Measurements from ENCODE around the gene ADGRG1.

Gene ADGRG1

DNA sequence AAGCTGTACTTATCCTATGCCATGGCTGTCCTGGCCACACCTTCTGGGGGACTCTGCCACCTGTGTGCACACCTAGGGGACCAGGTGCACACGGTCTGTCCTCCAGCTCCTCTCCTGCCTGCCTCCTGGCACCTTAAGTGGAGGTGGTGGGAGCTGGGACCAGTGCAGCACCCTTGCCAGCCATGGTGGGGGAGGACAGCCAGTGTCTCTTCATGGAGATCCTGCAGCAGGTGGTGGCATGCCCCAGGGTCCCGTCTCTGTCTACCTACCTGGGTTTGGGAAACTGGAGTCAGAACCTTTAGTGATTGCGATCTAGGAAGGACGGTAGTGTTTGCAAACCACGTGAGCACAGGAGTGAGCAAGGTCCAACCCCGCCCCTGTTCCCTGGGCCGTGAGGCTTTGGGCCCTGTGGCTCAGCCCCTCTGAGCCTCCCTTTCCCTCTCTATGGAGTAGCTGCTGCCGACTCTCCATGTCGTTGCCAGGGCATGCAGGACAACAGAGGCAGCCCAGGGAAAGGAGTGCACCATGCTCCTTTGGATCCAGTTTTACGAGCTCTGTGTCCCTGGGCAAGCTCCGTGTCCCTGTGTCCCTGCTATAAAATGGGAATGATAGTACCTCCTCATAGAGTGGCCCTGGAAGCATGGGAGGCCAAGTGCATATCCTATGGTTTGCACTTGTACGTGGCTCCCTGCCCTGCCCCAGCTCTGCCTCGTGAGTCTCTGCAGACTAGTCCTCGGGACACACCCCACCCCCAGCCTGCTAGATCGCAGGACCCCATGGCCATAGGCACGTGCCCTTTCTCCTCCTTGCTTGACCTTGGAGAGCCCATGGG lies 7.1 kb downstream of the ADGRG1 start:
- no peak for DNase-seq (ENCODE audit: low spot score)

DNA sequence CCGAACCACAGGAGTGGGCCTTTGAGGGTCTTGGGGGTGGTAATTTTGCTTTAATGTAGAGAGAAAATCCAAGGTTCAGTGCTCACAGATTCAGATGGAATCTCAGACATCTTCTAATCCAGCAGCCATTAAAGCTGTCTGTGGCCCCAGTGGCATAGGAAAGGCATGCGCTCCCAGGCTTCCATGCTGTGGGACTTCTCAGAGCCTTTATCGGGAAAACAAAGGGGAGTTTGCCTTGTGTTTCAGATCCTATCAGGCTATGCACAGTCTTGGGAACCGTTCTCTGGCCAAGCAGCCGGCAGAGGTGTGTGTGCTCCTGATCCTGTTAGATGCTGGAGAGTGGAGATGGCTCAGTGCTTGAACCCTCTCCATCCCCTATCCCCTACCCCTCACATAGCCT lies 7.8 kb downstream of the ADGRG1 start:
- DNase-seq (ENCODE audit: low spot score): no peak

DNA sequence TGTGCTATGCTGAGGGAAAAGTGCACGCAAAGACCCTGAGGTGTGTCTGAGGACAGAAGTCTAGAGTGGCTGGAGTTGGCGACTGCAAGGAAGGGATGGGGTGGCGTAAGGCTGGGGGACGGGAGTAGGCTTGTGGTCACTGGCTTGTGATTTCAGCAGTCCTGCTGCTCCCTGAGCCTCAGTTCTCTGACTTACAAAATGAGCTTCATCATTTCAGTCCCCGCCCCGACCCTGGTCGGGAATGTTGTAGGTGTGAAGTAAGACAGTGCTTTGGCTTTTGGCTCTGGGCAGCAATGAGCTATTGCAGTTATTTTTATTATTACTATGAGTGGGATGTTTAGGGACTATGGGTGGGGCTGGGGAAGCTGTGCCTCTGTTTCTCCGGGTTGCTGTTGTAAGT lies 8.6 kb downstream of the ADGRG1 start:
- no peak for DNase-seq (ENCODE audit: low spot score)

DNA sequence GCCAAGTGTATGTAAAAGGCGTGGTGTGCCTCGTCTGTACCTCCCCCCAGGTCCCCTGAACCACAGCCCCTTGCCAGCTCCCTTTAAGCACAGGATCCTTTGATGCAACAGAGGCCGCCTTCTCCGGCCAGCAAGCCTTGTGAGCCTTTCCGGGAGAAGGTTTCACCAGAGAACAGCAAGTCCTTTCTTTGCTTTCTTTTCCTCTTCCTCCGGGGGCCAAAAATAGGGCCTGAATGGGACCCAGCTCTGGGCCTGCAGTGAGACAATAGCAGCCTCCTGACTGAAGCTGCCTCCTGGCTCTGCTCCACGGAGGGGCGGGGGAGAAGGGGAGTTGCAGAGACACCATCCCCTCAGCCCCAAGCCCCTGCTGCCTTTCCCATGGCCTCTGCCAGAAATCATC lies 9.0 kb downstream of the ADGRG1 start:
- DNase-seq (ENCODE audit: low spot score): no peak

- DNase-seq (ENCODE audit: low spot score): no peak
Measured at GRCh38 chr16:57637965-57638364, 9.5 kb downstream of the ADGRG1 start.

GRCh38 chr16:57638381-57638780 lies 10.0 kb downstream of the ADGRG1 start:
- no peak for DNase-seq (ENCODE audit: low spot score)

GRCh38 chr16:57639172-57639887 lies 10.9 kb downstream of the ADGRG1 start:
- DNase-seq (ENCODE audit: low spot score): no peak

DNA sequence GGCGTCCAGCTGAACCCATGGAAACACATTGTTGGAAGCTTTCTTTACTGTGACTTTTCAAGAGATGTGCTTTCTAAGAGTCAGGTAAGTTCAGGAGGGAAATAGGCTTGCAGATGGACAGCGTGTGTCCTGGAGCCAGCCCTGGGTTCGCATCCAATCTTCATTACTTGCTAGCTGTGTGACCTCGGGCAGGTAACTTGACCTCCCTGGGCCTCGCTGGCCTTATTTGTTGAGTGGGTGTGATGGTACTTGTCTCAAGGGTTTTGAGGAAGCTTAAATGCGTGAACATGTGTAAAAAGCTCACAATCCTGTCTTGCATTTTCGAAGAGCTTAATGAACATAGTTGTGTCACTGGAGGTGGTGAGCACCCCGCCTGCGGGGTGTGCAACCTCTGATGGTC lies 11.8 kb downstream of the ADGRG1 start:
- DNase-seq (ENCODE audit: low spot score): no peak

DNA sequence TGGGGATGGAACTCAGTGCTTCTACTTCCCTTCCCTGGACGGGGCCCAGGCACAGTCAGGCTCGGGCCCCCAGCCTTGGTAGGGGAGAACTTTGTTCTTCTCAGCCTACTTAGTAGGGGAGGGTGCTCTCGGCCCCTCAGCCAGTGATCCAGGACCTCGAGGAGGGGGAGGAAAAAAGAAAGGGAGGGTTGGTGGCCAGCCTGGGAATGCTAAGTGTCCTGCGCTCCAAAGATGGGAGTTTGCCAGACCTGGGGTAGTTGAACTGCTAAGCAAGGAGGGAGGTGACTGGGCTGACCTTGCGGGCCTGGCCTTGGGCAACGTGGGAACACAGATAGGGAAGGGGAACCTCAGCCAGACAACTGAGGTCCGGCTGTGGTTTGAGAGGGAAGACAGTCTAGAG lies 12.2 kb downstream of the ADGRG1 start:
- no peak for DNase-seq (ENCODE audit: low spot score)

DNA sequence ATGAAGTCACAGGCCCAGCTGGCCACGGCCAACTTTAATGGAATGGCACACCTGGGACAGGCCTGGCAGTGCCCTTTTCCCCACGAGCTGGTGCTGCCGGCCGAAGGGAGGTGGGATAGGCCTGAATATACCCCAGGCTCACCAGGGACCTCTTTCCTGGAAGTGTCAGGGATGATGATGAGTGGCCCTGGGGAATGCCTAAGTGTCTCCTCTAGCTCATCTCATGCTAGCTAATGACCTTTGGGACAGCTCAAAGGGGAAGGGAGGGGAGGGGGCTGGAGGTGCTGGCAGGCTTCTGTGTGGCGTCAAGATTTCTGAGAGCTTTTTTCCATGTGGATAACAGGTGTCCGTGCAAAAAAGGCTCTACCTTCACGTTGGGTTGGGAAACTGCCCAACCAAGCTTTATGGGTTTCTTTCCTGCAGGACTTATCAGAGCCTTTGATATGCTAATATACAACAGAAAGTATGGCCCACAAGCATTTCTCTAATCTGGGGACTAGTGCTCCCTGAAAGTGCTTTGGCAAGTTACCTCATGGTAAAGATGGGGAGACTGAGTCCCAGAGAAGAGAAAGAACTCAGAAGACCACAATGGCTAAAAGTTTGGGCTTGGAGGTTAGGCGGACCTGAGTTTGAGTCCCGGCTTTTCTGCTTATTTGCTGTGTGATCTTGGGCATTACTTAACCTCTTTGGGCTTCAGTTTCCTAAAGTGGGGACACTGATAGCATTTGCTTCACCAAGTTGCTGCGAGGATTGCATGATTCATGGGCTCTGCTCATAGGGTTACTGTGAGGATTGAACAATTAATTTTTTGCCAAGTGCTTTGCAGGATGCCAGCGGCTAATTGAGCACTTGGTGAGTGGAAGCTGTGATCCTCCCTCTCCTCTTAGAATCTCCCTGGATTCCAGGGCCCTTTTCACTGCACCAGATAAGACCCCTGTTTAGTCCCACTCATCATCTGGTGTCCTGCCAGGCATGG lies 14.0 kb downstream of the ADGRG1 start:
- DNase-seq (ENCODE audit: low spot score): no peak

- no peak for DNase-seq (ENCODE audit: low spot score)
Measured at GRCh38 chr16:57643147-57643874, 14.9 kb downstream of the ADGRG1 start.

- no peak for DNase-seq (ENCODE audit: low spot score)
Measured at GRCh38 chr16:57643910-57644309, 15.5 kb downstream of the ADGRG1 start.

GRCh38 chr16:57644383-57645014 lies 16.1 kb downstream of the ADGRG1 start:
- no peak for DNase-seq (ENCODE audit: low spot score)

- no peak for DNase-seq (ENCODE audit: low spot score)
Measured at GRCh38 chr16:57645169-57645568, 16.7 kb downstream of the ADGRG1 start.

DNA sequence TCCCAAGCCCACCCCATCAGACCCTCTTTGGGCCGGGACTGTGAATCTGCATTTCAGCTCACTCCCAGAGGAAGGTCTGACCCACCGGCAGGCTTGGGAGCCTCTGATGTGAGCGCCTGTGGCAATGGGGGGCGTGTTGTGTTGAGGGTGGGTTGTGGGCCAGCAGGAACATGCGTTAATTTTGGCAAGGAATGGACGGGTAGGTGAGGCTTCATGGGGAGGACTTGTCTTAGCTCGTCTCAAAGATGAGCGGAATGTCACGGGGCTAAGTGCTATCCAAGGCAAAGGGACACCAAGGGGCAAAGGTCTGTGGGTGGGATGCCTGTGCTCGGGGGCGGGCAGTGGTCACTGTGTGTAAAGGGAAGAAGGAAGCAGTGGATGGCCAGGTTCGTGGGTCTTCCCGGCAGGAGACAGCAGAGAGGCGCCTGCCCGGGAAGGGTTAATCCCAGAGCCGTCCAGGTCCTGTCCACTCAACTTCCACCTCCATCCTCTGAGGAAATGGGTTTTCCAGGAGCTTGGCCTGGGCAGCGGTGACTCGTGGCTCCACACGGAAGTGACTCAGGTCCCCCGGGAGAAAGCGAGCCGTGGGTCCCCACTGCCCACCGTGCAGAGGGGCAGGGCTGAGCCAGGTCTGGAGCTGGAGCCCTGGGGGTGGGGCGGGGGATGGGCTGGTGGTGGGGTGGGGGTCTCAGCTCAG lies 17.4 kb downstream of the ADGRG1 start:
- no peak for DNase-seq (ENCODE audit: low spot score)

- DNase-seq (ENCODE audit: low spot score): no peak
Measured at GRCh38 chr16:57646388-57647039, 18.1 kb downstream of the ADGRG1 start.

GRCh38 chr16:57647136-57647875 lies 18.9 kb downstream of the ADGRG1 start:
- DNase-seq (ENCODE audit: low spot score): no peak

DNA sequence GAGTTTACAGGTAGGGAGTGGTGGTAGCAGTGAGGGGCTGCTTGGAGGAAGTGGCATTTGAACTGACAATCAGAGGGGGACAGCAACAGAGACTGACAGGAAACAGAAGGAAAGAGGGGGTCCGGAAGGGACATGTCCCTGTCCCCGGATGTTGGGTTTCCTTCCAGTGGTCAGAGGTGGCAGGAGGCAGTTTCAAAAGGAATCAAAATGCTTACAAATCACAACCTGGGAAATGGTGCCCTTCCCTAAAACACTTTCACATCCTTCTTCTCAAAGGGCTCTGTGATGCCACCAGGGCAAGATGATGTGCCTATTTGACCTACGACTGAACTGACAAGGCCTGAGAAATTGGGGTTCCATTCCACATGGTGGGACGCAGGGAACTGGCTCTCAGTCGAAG lies 19.7 kb downstream of the ADGRG1 start:
- DNase-seq (ENCODE audit: low spot score): no peak

Measured in activated CD4-positive, alpha-beta T cell treated with anti-CD3 and anti-CD28 coated beads, Interleukin-2, Interleukin-4, amounts not matched to agents 100 ng/mL and 50 ng/mL, durations not matched to agents 16 hours and 8 hours (primary cell).